DMS53 (cell line): ENCODE measurements around the gene MEST.
"Not testable (repeated sequence)": the region's sequence is repeated elsewhere in the genome, so short reads cannot be mapped to it uniquely, and the experiment has no call there.

Source experiments
- DNase-seq: peaks from one replicate; lab custom pipeline; 2025; lab: John Stamatoyannopoulos, UW

Gene MEST

DNA sequence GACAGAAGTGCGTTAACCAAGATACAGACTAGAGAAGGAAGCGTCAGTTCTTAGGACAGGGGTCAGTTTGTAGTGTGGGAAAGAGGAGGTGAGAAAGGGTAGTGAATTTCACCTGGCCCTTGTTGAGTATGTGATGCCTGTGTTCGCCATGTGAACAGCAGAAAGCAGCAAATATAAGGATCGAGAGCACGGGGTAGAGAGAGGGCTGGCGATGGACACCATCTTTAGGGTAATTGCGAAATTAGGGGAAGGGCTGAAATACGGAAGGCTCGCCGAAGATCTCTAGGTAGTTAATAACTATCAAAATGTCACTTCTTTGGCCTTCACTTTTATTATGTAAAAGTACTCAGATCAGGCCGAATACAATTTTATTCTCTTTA is 6.2 kb upstream of the MEST start:
- no peak for DNase-seq

DNA sequence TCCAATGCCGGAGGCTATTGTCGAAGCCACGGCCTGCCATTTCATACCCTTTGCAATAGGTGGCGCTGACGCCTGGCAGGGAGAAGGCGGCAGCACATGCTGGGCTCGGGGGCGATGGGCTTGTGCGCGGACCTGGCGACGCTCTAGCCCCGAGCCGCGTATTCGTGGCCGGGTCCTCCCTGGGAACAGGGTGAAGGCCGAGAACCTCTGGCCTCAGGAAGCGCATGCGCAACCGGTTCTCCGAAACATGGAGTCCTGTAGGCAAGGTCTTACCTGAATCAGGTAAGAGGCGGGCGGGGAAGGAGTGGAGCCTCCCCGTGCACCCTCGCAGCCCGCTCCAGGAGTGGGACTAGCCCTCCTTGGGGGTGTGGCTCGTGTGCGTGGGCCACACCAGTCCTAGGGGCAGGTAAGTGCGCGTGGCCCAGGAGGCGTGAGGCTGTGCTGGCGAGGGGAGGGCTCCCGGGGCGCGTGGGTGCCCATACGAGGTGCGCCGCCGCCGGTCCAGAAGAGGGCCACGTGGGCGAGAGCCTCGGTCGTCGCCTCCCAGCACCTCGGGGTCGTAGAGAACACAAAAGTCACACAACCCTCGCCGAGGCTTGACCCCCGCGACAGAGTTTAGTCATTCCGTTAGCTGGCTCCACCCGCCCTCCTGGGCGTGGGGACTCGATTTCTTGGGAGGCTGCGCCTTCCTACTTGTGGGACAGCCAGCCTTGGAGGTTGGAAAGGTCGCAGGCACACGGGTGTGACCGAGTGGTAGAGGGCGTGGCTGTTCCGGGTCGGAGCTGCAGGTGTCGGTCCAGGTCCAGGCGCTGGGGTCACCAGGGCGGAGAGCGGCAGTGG is 5.6 kb upstream of the MEST start:
- peak; percentile 100 for DNase-seq

DNA sequence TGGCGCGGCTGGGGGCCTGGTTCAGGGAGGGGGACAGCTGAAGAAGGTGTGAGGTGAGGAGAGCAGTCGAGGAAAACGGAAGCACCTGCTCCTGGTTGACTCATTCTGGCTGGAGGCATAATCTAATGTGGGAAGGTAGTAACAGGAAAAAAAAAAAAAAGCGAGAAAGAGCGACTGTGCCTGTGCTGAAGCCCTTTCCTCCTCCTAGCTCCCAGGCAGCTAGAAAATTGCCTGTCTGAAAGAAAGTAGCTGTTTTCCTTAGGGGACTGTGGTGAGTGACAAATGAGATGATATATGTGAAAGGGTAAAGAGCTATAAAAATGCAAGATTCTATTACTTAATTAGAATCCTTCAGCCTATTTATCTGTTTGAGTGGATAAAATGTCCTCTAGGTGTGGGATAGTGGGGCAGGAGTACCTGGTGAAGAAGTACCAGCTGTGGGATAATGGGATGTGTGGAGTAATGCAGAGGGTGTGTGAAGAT is 4.9 kb upstream of the MEST start:
- no peak for DNase-seq

DNA sequence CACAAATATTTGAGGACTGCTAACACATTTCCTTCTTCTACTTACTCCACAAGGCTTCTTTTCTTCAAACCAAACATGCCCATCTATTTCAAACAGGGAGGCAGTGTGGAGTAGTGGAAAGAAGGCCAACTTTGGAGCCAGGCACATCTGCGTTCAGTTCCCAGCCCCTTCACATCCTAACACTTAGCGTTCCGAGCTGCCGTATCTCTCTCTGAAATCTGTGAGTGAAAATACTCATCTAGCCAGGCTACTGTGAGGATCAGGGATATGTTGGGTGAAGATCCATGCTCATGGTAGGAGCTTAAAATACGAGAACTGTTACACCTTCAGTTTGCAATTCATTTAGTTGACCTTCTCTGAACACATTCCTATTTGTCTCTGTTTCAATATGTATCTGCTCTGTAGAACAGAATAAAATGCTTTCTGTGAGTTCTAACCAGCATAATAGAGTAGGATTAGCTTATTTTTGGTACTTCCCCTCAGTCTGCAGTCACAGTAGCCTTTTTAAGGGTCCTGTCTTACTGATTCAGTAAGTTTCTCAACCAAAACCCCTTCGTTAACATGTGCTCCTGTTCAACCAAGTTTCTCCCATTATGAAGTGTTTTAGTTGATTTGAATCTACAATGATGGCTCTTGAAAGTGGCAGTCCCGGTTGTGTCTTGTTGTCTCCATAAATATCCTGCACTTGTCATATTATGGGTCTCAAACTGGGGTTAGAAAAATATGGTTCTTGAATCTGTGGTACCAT is 3.3 kb upstream of the MEST start:
- DNase-seq = no peak

- DNase-seq = no peak
These were observed 2.5 kb upstream of the MEST start for GRCh38 chr7:130489140-130489983.

DNA sequence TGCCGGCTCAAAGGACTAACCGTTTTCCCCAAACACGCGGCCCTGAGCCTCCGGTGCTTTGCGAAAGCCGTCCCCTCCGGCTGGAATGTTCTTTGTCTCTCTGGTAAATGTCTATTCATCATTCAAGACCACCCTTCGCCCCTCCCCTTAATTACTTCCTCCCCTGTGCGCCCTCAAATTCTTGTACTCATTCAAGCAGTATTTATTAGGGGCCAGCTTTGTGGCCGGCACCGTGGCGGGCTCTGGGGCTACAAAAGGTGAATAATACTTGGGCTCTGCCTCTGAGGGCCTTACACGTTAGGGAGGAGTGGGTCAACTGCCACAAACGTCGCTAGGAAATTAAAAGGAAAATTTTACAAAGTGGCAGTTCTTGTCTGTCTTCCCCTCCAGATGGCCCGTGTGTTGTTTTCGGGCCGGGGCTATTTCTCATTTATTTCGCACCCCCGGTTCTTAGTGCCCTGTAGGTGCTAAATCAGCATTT is 1.5 kb upstream of the MEST start:
- DNase-seq = no peak

- DNase-seq = no peak
These were observed 739 bp upstream of the MEST start for GRCh38 chr7:130490888-130491804.

DNA sequence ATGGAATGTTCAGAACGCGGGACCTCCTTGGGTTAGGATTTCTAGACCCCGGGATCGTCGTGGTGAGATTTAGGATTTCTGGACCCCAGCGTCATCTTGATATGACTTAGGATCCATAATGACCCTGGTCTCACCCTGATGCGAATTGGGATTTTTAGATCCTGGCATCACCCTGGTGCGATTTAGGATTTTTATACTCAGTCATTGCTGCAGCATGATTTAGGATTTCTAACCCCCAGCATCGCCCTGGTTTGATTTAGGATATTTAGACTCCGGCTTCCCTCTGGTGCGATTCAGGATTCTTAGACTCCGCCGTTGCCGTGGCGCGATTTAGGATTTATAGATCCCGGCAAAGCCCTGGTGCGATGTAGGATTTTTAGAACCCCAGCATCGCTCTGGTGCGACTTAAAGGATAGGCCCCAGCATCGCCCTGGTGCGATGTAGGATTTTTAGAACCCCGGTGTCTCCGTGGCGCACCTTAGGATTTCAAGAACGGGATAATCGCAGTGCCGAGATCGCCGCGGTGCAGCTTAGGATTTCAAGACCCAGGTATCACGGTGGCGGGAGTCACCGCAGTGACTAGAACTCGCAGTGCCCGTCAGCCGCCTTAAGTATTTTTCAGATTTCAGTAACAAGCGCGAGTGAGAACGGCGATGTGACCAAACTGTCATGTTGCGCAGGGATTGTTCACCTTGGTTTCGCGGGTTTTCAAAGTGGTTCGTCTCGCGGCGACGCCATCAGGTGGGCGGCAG is 814 bp downstream of the MEST start:
- no peak for DNase-seq

DNA sequence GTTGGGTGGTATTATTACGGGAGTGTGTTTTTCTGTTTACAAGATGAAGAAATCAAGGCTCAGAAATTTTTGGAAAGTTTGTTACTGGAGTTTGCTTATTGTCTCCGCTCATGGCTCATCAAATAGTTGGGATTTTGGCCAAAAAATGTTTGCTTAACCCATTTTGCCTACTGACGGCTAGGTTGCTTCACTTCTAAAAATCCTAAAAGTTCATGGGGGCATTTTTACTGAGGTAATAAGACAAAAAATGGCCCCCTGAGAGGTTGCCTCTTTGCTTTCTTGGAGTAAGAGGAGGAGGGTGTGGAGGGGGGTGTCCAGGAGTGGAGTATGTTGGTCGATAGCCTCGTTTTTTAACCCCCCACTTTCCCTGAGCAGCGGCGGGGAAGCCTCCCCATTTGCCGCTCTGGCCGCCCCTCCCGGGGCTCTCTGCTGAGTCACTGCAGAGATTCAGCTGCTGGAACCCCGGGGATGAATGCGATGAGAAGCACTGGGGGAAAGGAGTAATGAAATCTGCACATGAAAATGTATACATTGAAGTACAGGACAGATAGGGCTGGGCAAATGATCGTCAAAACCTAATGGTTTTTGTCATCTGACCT is 1.5 kb downstream of the MEST start:
- DNase-seq = no peak

DNA sequence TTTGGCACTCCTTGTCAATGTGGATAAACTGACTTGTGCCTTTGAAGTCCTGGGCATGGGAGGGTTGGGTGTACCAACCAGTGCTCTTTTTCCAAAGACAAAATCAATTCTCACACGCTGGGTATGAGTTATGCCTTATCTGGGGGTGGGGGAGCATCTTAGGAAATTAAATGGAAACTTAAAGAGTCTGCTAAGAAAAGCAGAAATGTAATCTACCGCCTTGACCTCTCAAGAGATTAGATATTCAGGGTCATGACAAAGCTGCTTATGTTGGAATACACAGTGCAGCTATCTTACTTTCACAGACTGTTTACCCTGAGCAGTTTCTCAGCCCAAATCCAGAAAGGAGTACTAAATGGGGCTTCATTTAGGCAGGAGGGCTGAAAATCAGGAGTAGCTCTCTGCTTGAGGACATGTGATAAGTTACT is 2.6 kb downstream of the MEST start:
- no peak for DNase-seq

DNA sequence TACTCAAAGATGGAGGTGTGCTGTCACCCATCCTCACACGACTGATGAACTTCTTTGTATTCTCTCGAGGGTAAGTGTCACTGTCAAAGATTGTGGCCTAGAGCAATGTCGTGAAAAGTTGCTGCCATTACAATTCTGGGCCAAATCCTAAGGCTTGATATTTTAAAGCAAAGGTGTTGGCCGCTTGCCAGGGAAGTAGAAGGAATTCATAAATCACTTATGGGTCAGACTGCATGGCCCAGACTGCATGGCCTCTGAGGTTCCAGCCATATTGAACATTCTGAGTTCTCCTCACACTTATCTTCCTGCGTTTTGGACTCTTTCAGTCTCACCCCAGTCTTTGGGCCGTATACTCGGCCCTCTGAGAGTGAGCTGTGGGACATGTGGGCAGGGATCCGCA is 8.6 kb downstream of the MEST start:
- DNase-seq = no peak

DNA sequence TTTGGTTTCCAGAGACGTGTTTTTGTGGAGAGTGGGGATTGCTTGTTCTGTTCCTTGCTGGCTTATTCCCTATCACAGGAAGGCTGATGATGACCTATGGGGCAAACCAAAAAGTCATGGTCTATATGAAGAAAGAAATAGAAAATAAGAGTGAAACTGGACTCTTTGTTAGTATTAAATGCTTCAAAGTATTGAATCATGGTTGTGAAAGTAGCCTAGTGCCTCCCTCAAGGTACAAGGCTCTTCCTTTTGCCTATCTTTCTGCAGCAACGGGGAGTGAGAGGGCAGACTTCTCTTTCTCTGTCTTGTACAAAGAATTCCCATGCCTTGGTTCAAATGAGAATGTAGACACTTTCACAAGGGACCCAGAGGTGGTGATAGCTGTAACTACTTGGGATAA is 9.0 kb downstream of the MEST start:
- no peak for DNase-seq

- no peak for DNase-seq
These were observed 13.9 kb downstream of the MEST start for GRCh38 chr7:130505753-130506152.

GRCh38 chr7:130506358-130506757 is 14.5 kb downstream of the MEST start:
- no peak for DNase-seq

DNA sequence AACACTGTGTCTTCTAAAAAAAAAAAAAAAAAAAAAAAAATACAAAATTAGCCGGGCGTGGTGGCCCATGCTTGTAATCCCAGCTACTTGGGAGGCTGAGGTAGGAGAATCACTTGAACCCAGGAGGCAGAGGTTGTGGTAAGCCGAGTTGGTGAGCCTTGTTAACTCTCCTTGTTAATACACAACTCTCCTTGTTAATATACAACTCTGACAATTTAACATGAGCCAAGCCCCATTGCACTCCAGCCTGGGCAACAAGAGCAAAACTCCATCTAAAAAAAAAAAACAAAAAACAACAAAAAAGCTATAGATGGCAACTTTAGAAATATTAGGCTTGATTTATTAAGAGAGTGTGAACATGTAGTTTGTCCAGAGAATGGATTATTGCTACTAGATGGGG is 20.2 kb downstream of the MEST start:
- not testable (repeated sequence) for DNase-seq

DNA sequence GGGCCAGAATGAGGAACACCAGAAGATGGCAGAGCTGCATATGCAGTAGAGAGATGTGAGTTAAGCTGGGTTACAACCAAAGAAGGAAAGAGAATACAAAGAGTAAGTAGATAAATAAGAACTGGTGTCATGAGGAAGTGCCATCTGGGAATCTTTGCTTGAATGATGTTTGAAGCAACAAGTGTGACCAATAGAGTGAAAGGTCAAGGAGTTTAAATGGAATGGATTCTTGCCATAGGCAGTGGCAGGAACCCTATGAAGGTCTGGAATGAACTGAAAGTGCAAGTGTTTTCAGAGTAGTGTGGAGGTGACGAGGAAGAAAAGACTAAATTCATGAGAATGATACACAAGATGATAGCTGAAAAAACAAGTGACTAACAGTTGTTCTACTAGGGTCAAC is 21.6 kb downstream of the MEST start:
- peak; percentile 14 for DNase-seq

- DNase-seq = no peak
These were observed 23.6 kb downstream of the MEST start for GRCh38 chr7:130515315-130516040.

GRCh38 chr7:130521258-130521951 is 29.5 kb downstream of the MEST start:
- DNase-seq = no peak
